ENCODE results near the gene TOPBP1.

The TOPBP1 gene

GRCh38 chr3:133700351-133700750 is 38.6 kb upstream of the TOPBP1 start:
- no peak overlapping the region for H3K27ac ChIP-seq (ENCODE audit: low read depth, low read length)
- no peaks in the 10 kb centered on the region for H4K20me1 ChIP-seq (ENCODE audit: low read depth, low read length)
- H3K9ac ChIP-seq (ENCODE audit: low read length), result no peak overlapping the region
- no peak overlapping the region for H3K4me2 ChIP-seq (ENCODE audit: low read depth, low read length, poor library complexity, severe bottlenecking)
- H3K9me2 ChIP-seq (replicated peaks; ENCODE audit: insufficient read depth, low read length), result no peaks in the 10 kb centered on the region; the same call in 1 of the 2 replicates
- H3K4me3 ChIP-seq (ENCODE audit: insufficient read depth, low read length, poor library complexity, severe bottlenecking), result no peak overlapping the region
- TF ChIP-seq CTCF (IDR thresholded peaks at IDR 0.05; ENCODE audit: insufficient read depth, low read length, poor library complexity, severe bottlenecking) (no peak), EZH2phosphoT487 (conservative IDR thresholded peaks at IDR 0.05; ENCODE audit: low read length) (no peak)
- no peaks in the 10 kb centered on the region for H3K27me3 ChIP-seq (ENCODE audit: low read length)
- H3K79me2 ChIP-seq (ENCODE audit: insufficient read depth, low read length), result no peaks in the 10 kb centered on the region
- H3F3A ChIP-seq (ENCODE audit: insufficient read depth), result no peaks in the 10 kb centered on the region
- H2AFZ ChIP-seq (ENCODE audit: low read depth, low read length, severe bottlenecking), result no peak overlapping the region
- no peaks in the 10 kb centered on the region for H3K36me3 ChIP-seq (ENCODE audit: low read length)
- H3K9me3 ChIP-seq (ENCODE audit: insufficient read depth, low read length), result no peaks in the 10 kb centered on the region

- H3K36me3 ChIP-seq (ENCODE audit: low read length), result no peaks in the 10 kb centered on the region
- H3F3A ChIP-seq (ENCODE audit: insufficient read depth), result no peaks in the 10 kb centered on the region
- H3K9me2 ChIP-seq (replicated peaks; ENCODE audit: insufficient read depth, low read length), result no peaks in the 10 kb centered on the region; the same call in 1 of the 2 replicates
These were observed 38.2 kb upstream of the TOPBP1 start for GRCh38 chr3:133699903-133700302.

GRCh38 chr3:133699467-133699866 is 37.7 kb upstream of the TOPBP1 start:
- Histone ChIP-seq H3K9me3 (ENCODE audit: insufficient read depth, low read length) (no peaks in the 10 kb centered on the region), H3K9ac (ENCODE audit: low read length) (no peak overlapping the region), H2AFZ (ENCODE audit: low read depth, low read length, severe bottlenecking) (no peak overlapping the region), H3K27me3 (ENCODE audit: low read length) (no peaks in the 10 kb centered on the region), H3F3A (ENCODE audit: insufficient read depth) (no peaks in the 10 kb centered on the region), H3K79me2 (ENCODE audit: insufficient read depth, low read length) (no peaks in the 10 kb centered on the region), H4K20me1 (ENCODE audit: low read depth, low read length) (no peaks in the 10 kb centered on the region), H3K9me2 (replicated peaks; ENCODE audit: insufficient read depth, low read length) (no peaks in the 10 kb centered on the region; the same call in 1 of the 2 replicates), H3K4me2 (ENCODE audit: low read depth, low read length, poor library complexity, severe bottlenecking) (no peak overlapping the region), H3K27ac (ENCODE audit: low read depth, low read length) (no peak overlapping the region), H3K4me3 (ENCODE audit: insufficient read depth, low read length, poor library complexity, severe bottlenecking) (no peak overlapping the region), H3K36me3 (ENCODE audit: low read length) (no peaks in the 10 kb centered on the region)
- no peak for TF ChIP-seq CTCF (IDR thresholded peaks at IDR 0.05; ENCODE audit: insufficient read depth, low read length, poor library complexity, severe bottlenecking)
- no peak for TF ChIP-seq EZH2phosphoT487 (conservative IDR thresholded peaks at IDR 0.05; ENCODE audit: low read length)

More at GRCh38 chr3:133699903-133700302, 38.2 kb upstream of the TOPBP1 start:
- no peaks in the 10 kb centered on the region for H3K9me3 ChIP-seq (ENCODE audit: insufficient read depth, low read length)
- H3K9ac ChIP-seq (ENCODE audit: low read length), result no peak overlapping the region
- H3K79me2 ChIP-seq (ENCODE audit: insufficient read depth, low read length), result no peaks in the 10 kb centered on the region
- no peak overlapping the region for H3K27ac ChIP-seq (ENCODE audit: low read depth, low read length)
- H3K4me3 ChIP-seq (ENCODE audit: insufficient read depth, low read length, poor library complexity, severe bottlenecking), result no peak overlapping the region
- no peak overlapping the region for H2AFZ ChIP-seq (ENCODE audit: low read depth, low read length, severe bottlenecking)
- TF ChIP-seq CTCF (IDR thresholded peaks at IDR 0.05; ENCODE audit: insufficient read depth, low read length, poor library complexity, severe bottlenecking) (no peak), EZH2phosphoT487 (conservative IDR thresholded peaks at IDR 0.05; ENCODE audit: low read length) (no peak)
- no peaks in the 10 kb centered on the region for H3K27me3 ChIP-seq (ENCODE audit: low read length)
- H4K20me1 ChIP-seq (ENCODE audit: low read depth, low read length), result no peaks in the 10 kb centered on the region
- no peak overlapping the region for H3K4me2 ChIP-seq (ENCODE audit: low read depth, low read length, poor library complexity, severe bottlenecking)

All from SU-DHL-6 (cell line).